ENCODE results near the gene APP.

APP gene

DNA sequence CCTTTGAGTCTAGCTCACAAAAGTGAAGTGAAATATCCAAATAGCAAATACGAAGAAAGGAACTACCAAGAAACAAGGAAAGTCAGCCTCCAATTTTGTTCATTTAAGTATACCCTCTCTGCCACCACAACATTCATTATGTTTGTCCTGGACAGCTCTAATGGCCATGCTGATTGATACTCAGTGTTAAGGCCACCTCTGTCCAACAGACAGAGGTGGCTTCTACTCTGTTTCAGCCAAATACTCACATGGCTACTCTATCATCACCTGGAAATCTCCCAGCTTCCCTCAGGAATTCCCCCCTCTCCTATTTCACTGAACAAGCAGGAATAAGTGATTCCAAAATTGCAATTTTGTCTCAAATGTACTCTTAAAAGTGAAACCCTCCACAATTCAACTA is 10.7 kb downstream of the APP start:
- Histone ChIP-seq H3K4me1 (ENCODE audit: control insufficient read depth, low read depth, low read length) (peaks cover 34% of the 10 kb centered on the region), H3K9me3 (ENCODE audit: control insufficient read depth, low read depth, low read length) (no peaks in the 10 kb centered on the region), H3K36me3 (ENCODE audit: control insufficient read depth, low read depth, low read length) (peaks cover 4% of the 10 kb centered on the region), H3K4me3 (ENCODE audit: low read length) (no peak overlapping the region), H3K27me3 (ENCODE audit: control insufficient read depth, insufficient read depth, low read length) (no peaks in the 10 kb centered on the region), H3K9ac (ENCODE audit: low read length) (no peak overlapping the region), H3K27ac (ENCODE audit: low read length) (no peak overlapping the region)

DNA sequence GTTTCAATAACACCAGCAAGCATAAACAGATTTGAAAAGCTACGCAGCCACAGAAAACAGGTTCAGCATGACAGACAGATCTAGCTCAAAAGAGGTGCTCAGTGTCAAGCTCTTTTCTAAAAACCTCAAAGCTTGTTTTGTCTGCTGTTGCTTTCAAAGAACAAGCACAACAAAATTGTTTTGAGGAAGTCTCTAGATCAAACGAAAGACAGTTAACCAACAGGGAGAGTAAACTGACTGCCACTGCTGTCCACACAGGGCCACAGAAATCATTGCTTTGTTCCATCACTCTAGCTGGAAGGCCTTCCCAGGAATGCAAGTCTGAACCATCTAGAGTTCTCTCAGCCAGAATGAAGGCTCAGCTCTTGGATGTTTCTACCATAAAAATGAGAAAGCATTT is 12.8 kb downstream of the APP start:
- Histone ChIP-seq H3K9ac (ENCODE audit: low read length) (no peak overlapping the region), H3K4me1 (ENCODE audit: control insufficient read depth, low read depth, low read length) (peaks cover 26% of the 10 kb centered on the region), H3K9me3 (ENCODE audit: control insufficient read depth, low read depth, low read length) (no peaks in the 10 kb centered on the region), H3K27ac (ENCODE audit: low read length) (no peak overlapping the region), H3K27me3 (ENCODE audit: control insufficient read depth, insufficient read depth, low read length) (no peaks in the 10 kb centered on the region), H3K4me3 (ENCODE audit: low read length) (no peak overlapping the region), H3K36me3 (ENCODE audit: control insufficient read depth, low read depth, low read length) (peaks cover 4% of the 10 kb centered on the region)

GRCh38 chr21:26154753-26155152 is 15.8 kb downstream of the APP start:
- no peak overlapping the region for H3K27ac ChIP-seq (ENCODE audit: low read length)
- no peak overlapping the region for H3K4me3 ChIP-seq (ENCODE audit: low read length)

GRCh38 chr21:26153758-26154157 is 16.8 kb downstream of the APP start:
- Histone ChIP-seq H3K4me3 (ENCODE audit: low read length) (no peak overlapping the region), H3K4me1 (ENCODE audit: control insufficient read depth, low read depth, low read length) (peaks cover 38% of the 10 kb centered on the region), H3K36me3 (ENCODE audit: control insufficient read depth, low read depth, low read length) (peaks cover 4% of the 10 kb centered on the region), H3K9me3 (ENCODE audit: control insufficient read depth, low read depth, low read length) (no peaks in the 10 kb centered on the region), H3K27me3 (ENCODE audit: control insufficient read depth, insufficient read depth, low read length) (no peaks in the 10 kb centered on the region), H3K27ac (ENCODE audit: low read length) (no peak overlapping the region), H3K9ac (ENCODE audit: low read length) (no peak overlapping the region)

More at GRCh38 chr21:26154753-26155152, 15.8 kb downstream of the APP start:
- H3K27me3 ChIP-seq (ENCODE audit: control insufficient read depth, insufficient read depth, low read length) = no peaks in the 10 kb centered on the region
- no peak overlapping the region for H3K9ac ChIP-seq (ENCODE audit: low read length)
- peaks cover 35% of the 10 kb centered on the region for H3K4me1 ChIP-seq (ENCODE audit: control insufficient read depth, low read depth, low read length)
- H3K36me3 ChIP-seq (ENCODE audit: control insufficient read depth, low read depth, low read length) = peaks cover 4% of the 10 kb centered on the region
- H3K9me3 ChIP-seq (ENCODE audit: control insufficient read depth, low read depth, low read length) = no peaks in the 10 kb centered on the region

GRCh38 chr21:26148840-26149354 is 21.7 kb downstream of the APP start:
- Histone ChIP-seq H3K27ac (ENCODE audit: low read length) (no peak overlapping the region), H3K4me3 (ENCODE audit: low read length) (peak overlapping the region; percentile 13), H3K9me3 (ENCODE audit: control insufficient read depth, low read depth, low read length) (no peaks in the 10 kb centered on the region), H3K4me1 (ENCODE audit: control insufficient read depth, low read depth, low read length) (peaks cover 42% of the 10 kb centered on the region), H3K27me3 (ENCODE audit: control insufficient read depth, insufficient read depth, low read length) (no peaks in the 10 kb centered on the region), H3K36me3 (ENCODE audit: control insufficient read depth, low read depth, low read length) (peaks cover 5% of the 10 kb centered on the region), H3K9ac (ENCODE audit: low read length) (no peak overlapping the region)

DNA sequence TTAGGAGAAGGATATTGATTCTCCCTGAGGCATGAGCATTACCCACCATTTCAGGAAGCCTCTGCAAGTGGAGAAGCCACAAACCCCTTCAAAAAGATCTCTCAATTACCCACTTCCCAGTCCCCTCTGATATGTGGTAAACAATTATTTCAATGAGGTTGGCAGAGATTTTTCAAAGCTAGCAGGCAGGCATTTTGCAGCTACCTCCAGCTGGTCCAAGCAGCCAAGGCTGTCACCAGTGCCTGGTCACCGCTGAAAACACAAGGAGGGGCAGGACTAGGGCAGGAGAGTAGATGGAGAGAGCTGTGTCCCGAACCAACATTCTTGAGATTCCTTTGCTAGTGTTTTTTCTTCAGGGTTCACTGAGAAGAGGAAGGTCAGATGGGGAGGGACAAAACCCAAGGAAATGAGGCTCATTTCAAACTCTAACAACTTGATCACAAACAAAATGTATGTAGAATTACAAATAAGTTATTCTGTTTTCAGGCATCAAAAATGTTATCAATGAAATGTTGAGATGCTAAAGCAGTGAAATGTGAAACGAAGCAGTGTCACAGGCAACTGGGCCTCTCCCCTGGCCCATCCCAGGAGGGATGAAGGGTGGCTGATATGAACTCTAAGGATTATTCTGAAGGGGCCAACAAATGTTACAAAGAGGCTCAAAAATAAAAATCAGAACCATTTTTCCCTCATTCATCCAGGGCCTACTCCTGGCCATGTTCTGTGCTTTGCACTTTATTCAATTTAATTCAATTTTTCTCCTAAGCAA is 22.3 kb downstream of the APP start:
- H3K27ac ChIP-seq (ENCODE audit: low read length) = no peak overlapping the region
- peaks cover 42% of the 10 kb centered on the region for H3K4me1 ChIP-seq (ENCODE audit: control insufficient read depth, low read depth, low read length)
- no peaks in the 10 kb centered on the region for H3K9me3 ChIP-seq (ENCODE audit: control insufficient read depth, low read depth, low read length)
- peaks cover 5% of the 10 kb centered on the region for H3K36me3 ChIP-seq (ENCODE audit: control insufficient read depth, low read depth, low read length)
- H3K27me3 ChIP-seq (ENCODE audit: control insufficient read depth, insufficient read depth, low read length) = no peaks in the 10 kb centered on the region
- H3K9ac ChIP-seq (ENCODE audit: low read length) = no peak overlapping the region
- peak overlapping the region; percentile 13 for H3K4me3 ChIP-seq (ENCODE audit: low read length)

GRCh38 chr21:26147535-26147934 is 23.0 kb downstream of the APP start:
- Histone ChIP-seq H3K4me3 (ENCODE audit: low read length) (no peak overlapping the region), H3K27ac (ENCODE audit: low read length) (no peak overlapping the region), H3K36me3 (ENCODE audit: control insufficient read depth, low read depth, low read length) (peaks cover 5% of the 10 kb centered on the region), H3K9ac (ENCODE audit: low read length) (no peak overlapping the region), H3K9me3 (ENCODE audit: control insufficient read depth, low read depth, low read length) (no peaks in the 10 kb centered on the region), H3K27me3 (ENCODE audit: control insufficient read depth, insufficient read depth, low read length) (no peaks in the 10 kb centered on the region), H3K4me1 (ENCODE audit: control insufficient read depth, low read depth, low read length) (peaks cover 42% of the 10 kb centered on the region)

DNA sequence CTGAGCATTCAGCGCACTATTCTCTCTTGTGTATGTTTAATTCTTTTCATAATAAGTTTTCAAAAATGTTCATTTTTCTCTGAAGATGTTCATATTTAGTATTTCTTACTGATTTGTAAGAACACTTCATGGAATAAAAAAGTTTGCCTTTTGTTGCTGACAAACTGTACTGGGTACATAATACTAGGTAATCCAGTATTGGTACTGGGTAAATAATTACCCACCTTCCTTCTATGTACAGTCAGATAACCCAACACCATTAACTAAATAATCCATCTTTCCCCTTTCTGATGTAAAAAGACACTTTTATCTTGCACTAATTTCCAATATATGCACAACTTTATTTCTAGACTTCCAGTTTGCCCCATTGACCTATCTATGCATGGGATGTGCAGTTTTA is 23.9 kb downstream of the APP start:
- Histone ChIP-seq H3K9ac (ENCODE audit: low read length) (no peak overlapping the region), H3K36me3 (ENCODE audit: control insufficient read depth, low read depth, low read length) (peaks cover 5% of the 10 kb centered on the region), H3K4me3 (ENCODE audit: low read length) (no peak overlapping the region)

GRCh38 chr21:26144031-26144430 is 26.5 kb downstream of the APP start:
- no peak overlapping the region for H3K27ac ChIP-seq (ENCODE audit: low read length)
- no peaks in the 10 kb centered on the region for H3K27me3 ChIP-seq (ENCODE audit: control insufficient read depth, insufficient read depth, low read length)
- no peak overlapping the region for H3K9ac ChIP-seq (ENCODE audit: low read length)
- peaks cover 5% of the 10 kb centered on the region for H3K36me3 ChIP-seq (ENCODE audit: control insufficient read depth, low read depth, low read length)
- peaks cover 18% of the 10 kb centered on the region for H3K4me1 ChIP-seq (ENCODE audit: control insufficient read depth, low read depth, low read length)
- no peaks in the 10 kb centered on the region for H3K9me3 ChIP-seq (ENCODE audit: control insufficient read depth, low read depth, low read length)
- no peak overlapping the region for H3K4me3 ChIP-seq (ENCODE audit: low read length)

More for the DNA sequence above, 23.9 kb downstream of the APP start:
- Histone ChIP-seq H3K4me1 (ENCODE audit: control insufficient read depth, low read depth, low read length) (peaks cover 42% of the 10 kb centered on the region), H3K27ac (ENCODE audit: low read length) (no peak overlapping the region), H3K27me3 (ENCODE audit: control insufficient read depth, insufficient read depth, low read length) (no peaks in the 10 kb centered on the region), H3K9me3 (ENCODE audit: control insufficient read depth, low read depth, low read length) (no peaks in the 10 kb centered on the region)

- H3K27ac ChIP-seq (ENCODE audit: low read length) = no peak overlapping the region
- peaks cover 5% of the 10 kb centered on the region for H3K36me3 ChIP-seq (ENCODE audit: control insufficient read depth, low read depth, low read length)
- no peaks in the 10 kb centered on the region for H3K9me3 ChIP-seq (ENCODE audit: control insufficient read depth, low read depth, low read length)
- H3K27me3 ChIP-seq (ENCODE audit: control insufficient read depth, insufficient read depth, low read length) = no peaks in the 10 kb centered on the region
- no peak overlapping the region for H3K9ac ChIP-seq (ENCODE audit: low read length)
- peaks cover 3% of the 10 kb centered on the region for H3K4me1 ChIP-seq (ENCODE audit: control insufficient read depth, low read depth, low read length)
- no peak overlapping the region for H3K4me3 ChIP-seq (ENCODE audit: low read length)
Measured at GRCh38 chr21:26142363-26142762, 28.2 kb downstream of the APP start.

- Histone ChIP-seq H3K4me1 (ENCODE audit: control insufficient read depth, low read depth, low read length) (peaks cover 3% of the 10 kb centered on the region), H3K9me3 (ENCODE audit: control insufficient read depth, low read depth, low read length) (no peaks in the 10 kb centered on the region), H3K27me3 (ENCODE audit: control insufficient read depth, insufficient read depth, low read length) (no peaks in the 10 kb centered on the region), H3K36me3 (ENCODE audit: control insufficient read depth, low read depth, low read length) (peaks cover 5% of the 10 kb centered on the region), H3K9ac (ENCODE audit: low read length) (no peak overlapping the region), H3K4me3 (ENCODE audit: low read length) (no peak overlapping the region), H3K27ac (ENCODE audit: low read length) (no peak overlapping the region)
Measured at GRCh38 chr21:26140926-26141325, 29.6 kb downstream of the APP start.

DNA sequence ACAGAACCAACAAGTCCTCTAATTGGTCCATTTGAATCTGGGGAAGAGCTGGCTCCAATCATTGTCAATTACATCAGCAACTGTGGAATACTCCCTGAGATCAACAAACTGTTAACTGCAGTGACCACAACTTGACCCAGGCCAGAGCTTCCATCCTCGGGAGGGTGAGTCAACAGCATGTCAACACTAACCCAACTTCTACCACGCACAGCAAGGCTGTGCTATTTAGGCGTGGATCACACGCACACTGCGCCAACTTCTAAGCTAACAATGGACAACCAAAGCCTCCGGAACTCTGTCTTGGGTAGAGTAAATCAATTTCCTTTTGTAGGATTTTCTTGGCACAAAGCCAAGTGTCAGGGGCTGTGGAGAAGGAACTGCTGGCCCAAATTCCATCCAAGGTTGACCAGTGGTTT is 30.4 kb downstream of the APP start:
- Histone ChIP-seq H3K4me3 (ENCODE audit: low read length) (no peak overlapping the region), H3K36me3 (ENCODE audit: control insufficient read depth, low read depth, low read length) (peaks cover 3% of the 10 kb centered on the region), H3K4me1 (ENCODE audit: control insufficient read depth, low read depth, low read length) (peaks cover 3% of the 10 kb centered on the region), H3K9me3 (ENCODE audit: control insufficient read depth, low read depth, low read length) (no peaks in the 10 kb centered on the region), H3K9ac (ENCODE audit: low read length) (no peak overlapping the region), H3K27me3 (ENCODE audit: control insufficient read depth, insufficient read depth, low read length) (no peaks in the 10 kb centered on the region), H3K27ac (ENCODE audit: low read length) (no peak overlapping the region)

Data from iPS-18a (cell line).